Femur (tissue), 1 donor: ENCODE measurements around the gene SYPL1.
"Not testable (repeated sequence)": the region's sequence is repeated elsewhere in the genome, so short reads cannot be mapped to it uniquely, and the experiment has no call there.

ENCODE experiments used
- DNase-seq: peaks from one replicate; pipeline ENCODE4 v3.0.0-alpha.2; 2017

Gene SYPL1

DNA sequence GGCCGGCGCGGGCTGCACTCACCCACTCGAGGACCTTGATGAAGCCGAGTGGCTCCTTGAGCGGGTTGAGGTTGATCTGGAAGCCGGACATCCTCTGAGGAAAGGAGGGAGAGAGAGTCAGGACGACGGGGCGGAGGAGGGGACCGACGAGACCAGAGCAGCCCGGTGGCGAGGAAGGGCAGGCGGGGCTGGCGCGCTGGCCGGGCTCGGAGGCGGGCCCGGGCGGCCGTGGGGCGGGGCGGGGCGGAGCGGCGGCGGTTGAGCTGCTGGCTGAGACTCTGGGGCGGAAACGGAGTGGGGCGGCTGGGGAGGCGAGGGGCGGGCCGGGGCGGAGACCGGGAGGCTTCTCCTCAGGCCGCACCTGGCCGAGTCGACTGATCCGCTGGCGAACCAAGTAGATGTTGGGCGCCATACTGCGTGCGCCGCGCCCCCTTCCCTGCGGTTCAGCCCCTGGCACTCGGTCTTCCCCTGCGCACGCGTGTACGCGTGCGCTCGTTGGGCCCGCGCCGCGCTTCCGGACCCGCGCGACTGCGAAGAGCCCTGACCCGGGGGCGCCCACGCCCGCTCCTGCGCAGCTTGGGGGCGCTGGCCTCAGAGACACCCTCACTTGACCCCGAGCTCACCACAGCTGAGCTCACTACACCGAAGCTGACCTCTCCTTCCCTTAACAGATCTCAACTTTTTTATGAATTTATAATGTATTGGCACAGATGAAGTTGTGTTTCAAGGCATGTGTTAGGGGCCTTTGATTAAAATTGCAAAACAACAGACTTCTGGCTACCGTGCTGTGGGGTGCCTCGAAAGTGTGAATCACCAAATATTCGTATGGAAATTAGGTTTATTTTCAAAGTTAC lies at the start of gene SYPL1:
TSS of gene SYPL1 (minus strand) at position 195 of the 854 bp plus-strand sequence. CDS start at position 91, 104 bp downstream.
- DNase-seq = peak; percentile 96

DNA sequence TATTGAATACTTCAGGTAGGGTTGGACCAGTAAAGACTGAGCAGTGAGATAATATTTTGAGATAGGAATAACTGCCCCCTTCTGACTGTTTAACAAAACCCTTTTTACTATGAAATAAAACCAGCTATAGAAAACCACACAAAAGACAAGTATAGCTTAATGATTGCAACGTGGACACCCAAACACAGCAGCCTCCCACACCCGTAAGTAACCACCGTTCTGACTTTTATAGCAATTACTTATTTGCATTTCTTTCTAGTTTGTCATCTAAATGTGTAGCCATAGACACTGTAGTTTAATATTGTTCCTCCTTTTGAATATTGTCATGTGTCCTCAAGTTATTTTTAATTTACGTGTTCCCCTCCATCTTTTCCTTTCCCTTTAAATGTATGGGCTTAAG lies 42.9 kb upstream of the SYPL1 start:
- no peak for DNase-seq

DNA sequence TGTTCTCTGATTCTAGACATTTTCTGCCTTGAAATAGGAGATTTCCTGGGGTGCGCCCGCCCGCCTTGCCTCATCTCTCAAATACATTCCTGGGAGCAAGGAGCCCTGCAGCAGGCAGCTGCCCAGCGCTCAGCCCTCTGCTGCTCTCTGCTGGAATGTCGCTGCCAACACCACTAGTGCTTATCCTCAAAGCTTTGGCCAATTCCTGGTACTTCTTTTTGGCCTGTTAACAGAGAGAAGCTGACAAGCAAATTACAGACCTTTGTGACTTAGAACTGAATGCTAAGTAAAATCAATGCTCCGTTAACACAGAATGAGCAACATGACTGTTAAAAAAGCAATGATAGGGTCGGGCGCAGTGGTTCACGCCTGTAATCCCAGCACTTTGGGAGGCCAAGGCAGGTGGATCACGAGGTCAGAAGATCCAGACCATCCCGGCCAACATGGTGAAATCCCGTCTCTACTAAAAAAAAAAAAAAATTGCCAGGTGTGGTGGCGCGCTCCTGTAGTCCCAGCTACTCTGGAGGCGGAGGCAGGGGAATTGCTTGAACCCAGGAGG lies 41.9 kb upstream of the SYPL1 start:
- peak; percentile 89 for DNase-seq

DNA sequence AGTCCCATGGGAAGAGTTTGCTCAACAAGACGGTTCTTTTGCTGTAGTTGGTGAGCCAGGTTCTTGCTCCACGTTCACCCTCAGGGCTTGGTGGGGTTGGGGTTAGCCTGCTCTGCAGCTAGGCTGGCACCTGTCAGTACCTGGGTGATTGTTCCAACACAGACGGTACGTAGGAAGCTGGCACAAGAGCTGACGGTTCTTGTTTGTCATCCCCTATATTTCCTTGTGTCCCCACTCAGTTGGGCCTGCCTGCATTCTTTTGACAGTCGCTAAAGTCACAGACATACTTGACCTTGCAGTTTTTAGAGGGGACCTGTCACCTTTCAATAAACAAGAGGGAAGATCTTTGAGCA lies 40.2 kb upstream of the SYPL1 start:
- no peak for DNase-seq

DNA sequence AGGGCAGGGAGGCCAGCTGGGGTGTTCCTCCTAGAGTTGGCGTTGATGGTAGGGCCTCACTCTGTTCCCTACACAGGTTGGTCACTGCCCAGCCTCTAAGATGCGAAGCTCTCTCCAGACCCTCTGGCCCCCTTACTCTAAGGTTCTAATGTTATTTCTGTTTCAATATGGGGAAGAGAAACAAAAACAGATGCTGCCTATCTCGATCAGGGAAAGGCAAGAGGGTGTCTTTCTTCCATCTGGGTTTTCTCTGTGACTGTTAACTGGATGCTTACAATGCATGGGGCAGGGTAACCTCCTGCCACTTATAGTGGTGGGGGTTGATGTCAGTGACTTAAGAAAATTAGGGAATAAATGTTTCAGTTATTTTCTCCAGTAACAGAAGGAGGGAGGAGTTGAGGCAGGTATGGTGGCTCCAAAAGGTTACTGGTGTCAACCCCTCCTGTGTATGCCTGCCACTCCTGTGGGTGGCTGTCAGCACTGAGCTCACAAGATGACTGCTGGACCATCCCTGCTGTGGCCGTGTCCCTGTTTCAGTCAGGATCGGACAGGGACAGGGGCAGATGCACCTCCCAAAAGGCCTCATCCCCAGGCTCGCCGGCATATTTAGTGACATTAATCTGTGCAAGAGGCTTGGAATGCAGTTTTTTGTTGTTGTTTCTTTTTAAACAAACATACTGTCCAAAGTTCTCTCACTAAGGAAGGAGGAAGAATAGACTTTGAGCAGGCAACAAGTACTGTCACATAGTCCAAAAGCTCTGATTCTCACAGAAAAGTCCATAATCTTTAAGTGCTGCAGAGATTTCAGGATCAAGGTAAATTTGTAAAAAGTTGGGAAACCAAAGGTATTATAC lies 39.6 kb upstream of the SYPL1 start:
- DNase-seq = no peak

DNA sequence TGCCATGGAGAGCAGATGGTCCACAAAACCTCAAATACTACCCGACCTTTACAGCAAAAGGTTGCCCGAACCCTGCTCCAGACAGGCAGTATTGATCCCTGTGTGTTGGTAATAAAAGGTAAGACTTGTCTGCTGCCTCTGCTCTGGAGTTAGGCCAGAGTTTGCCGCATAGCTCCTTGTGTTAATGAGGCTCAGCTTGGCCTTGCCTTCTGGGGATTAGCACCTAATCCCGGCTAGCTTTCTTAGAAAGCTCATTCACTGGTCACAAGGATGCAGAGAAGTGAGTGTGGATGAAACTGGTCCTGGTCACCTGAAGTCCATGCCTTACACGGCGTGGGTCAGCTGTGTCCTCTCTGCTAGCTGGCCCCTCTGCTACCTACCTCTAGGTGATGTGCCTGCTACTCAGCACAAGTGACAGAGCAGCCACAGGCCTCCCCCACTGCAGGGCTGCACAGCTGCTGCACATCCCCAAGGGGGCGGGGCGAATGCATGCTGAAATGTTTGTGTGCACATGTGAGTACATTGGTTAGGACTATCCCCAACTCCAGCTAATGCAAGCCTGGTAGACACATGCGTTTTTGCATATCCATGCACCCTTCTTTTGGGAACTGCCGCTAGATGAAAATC lies 31.7 kb upstream of the SYPL1 start:
- no peak for DNase-seq

DNA sequence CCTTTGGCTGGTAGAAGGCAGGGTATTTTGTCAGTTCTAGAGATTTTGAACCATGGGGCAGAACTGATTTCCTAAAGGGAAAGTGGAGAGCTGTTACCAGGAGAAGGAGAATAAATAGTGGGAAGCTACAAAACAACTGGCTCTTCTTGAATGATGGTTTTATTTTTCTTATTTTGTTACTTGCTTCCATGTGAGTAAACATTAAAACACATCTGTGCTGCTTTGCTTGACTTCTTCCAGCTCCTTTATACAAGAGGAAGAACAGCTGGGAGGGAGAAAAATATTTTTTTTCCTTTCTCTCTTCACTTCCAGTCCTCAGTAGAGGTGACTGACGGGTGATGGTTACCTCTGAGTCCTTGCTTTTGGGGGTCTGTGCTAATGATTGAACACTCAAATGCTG lies 30.0 kb upstream of the SYPL1 start:
- no peak for DNase-seq

DNA sequence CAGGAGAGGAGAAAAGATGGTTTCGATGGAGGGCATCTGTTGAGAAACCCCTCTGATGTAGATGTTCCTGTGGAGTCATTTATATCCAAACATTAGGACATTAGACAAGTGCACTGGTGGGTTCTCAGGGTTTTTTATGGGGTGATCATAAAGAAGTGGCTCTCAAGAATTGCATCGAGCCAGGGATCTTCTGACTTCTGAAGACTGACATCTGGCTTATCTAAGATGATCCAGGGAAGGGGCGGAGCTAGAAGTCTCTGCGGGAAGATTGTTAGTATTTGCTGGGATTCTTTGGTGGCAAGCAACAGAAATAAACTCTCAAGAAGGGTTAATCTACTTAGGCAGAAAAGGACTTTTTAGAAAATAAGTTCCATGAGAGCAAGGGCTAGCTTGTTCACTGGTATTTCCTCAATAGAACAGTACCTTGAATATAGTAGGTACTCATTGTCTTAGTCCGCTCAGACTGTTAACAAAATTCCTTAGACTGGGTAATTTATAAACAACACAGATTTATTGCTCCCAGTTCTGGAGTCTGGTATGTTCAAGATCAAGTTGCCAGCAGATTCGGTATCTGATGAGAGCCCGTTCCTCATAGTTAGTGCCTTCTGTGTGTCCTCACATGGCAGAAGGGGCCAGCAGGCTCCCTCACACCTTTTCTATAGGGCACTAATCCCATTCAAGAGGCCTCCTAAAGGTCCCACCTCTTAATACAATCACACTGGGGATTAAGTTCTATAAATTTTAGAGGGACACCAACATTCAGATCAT lies 28.5 kb upstream of the SYPL1 start:
- no peak for DNase-seq

DNA sequence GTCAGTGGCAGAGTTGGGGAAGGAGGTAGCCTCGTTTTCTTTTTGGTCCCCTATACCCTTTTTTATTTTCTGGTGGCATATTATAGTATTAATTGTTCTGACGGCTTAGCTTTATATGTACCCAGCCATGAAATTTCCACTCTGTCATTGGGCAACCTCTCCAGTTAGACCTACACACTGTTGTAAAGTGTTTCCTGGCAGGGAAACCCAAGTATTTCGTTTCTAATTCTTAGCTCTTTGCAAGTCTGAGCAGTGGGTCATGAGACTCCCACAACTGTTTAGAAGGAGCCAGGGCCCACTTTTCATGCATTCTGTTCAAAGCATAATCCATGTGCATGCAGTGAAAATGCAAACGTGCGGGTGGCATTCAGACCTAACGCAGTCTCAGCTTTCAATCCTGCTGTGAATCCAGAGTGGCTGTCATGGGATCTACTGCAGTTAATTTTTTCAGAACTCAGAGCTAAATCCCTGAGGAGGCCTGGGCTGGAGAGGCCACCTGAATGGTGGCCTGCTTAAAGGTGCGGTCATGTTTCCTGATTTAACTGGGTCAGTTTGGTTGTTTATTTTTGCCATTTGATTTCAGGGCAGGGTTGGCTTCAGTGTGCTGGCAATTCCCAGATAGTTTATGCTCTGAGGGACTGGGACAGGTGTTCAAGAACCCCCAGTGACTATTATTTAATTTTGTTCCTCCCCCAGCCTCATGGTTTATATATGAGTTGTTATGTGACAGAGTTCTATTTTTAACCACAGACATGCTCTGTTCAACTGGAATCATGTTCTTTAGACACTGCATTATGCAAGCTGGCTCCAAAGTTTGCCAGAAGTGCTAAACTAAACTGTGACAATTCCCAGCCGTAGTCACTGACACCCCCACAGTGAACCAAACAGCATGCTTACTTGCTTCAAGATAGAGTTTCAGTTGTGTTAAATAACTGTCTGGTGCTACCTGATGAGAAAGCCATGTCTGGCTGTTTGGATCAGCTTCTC lies 27.4 kb upstream of the SYPL1 start:
- peak; percentile 44 for DNase-seq

DNA sequence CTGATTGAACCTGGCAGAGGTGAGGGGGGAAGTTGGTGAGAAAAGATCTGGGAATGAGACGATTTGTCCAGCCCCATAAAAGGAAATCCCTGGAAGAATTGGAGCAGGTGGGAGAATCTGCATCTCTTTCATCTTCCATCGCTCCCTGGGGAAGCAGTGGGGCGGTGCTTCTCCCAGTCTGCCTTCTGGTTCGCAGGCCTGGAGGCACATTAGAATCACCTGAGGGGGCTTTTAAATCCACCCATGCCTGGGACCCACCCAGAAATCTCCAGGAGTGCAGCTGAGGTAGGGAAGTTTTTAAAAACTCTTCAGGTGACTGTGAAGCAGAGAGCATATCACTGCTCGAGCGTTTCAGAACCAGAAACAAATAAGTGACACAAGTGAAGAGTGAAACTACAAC lies 26.7 kb upstream of the SYPL1 start:
- no peak for DNase-seq

DNA sequence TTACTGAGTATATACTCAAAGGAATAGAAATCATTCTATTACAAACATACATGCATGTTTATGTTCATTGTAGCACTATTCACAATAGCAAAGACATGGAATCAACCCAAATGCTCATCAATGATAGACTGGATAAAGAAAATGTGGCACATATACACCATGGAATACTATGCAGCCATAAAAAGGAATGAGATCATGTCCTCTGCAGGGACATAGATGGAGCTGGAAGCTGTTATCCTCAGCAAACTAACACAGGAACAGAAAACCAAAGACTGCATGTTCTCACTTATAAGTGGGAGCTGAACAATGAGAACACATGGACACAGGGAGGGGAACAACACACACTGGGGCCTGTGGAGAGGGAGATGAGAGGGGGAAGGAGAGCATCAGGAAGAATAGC lies 26.1 kb upstream of the SYPL1 start:
- not testable (repeated sequence) for DNase-seq

DNA sequence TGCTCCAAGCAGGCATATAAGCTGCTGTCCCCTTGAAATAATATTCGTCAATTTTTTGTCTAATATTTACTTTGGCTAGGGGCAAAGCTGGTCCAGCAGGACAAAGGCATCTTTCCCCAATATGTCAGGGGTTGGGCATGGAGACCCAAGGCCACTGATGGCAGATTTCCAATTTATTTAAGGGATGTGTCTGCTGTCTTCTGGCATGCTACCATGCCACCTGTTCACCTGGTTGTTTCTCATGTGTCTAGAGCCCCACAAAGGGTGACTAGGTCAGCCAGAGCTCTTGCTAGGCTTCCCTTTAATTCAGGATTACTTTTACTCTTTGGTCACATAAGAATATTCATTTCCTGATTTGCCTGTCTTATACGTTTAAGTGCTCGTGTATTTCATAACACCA lies 22.1 kb upstream of the SYPL1 start:
- DNase-seq = no peak

DNA sequence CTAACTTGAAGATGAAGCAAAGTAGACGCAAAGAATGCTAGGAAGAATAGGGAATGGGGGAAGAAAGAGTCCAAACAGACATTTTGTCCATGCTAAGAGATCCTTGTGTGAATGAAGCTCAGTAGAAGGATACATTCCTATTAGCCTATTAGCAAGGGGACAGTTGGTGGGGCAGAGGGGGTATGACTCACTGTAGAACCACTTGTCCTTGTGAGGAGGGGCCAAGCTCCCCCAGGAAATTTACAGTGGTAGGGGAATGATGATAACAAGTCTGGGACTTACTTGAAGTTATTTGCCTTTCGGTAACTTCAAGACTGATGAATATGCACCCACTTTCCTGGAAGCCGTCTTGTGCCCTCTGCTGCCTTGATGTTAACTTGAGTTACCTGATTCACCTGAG lies 17.2 kb upstream of the SYPL1 start:
- DNase-seq = no peak

DNA sequence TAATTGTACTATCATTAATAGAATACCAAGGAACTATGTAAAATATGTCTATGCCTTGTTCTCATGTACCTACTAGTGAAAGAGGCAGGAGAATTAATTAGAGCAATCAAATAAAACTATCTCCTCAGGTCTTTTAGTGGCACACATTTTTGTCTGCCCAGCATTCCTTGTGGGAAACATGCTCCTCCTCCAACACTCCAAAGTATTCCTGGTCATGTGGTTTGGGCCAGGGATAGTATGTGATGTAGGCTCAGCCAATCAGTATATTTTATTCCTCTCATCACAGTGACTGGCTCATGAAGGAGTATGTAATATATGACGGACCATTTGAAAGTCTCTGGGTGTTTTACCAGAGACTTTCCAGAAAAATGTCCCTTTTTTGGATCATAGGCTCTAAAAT lies 16.7 kb upstream of the SYPL1 start:
- DNase-seq = no peak

DNA sequence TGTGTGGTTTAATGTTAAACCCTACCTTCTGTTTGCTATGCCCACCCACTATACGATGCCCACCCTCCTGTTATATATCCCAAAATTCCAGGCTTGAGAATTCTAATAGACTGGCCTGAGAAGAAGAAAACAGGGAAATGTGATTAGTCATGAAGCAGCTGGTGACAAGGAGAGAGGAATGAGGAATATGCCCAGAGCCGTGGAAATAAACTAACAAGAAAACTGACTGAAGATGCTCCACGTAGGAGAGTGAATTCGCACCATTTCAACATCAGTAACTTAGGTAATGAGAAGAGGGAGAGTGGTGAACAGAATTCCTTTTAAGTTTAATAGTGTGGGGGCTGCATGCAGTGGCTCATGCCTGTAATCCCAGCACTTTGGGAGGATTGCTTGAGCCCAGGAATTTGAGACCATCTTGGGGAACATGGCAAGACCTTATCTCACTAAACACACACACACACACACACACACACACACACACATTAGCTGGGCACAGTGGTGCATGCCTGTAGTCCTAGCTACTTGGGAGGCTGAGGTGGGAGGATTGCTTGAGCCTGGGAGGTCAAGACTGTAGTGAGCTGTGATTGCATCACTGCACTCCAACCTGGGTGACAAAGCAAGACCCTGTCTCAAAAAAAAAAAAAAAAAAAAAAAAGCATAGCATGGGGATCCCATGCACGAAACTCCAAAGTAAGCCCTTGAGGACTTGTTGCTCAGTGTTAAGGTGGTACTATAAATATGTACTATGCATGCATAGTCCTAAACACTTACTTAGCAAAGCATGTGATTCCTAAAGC lies 16.1 kb upstream of the SYPL1 start:
- DNase-seq = no peak

DNA sequence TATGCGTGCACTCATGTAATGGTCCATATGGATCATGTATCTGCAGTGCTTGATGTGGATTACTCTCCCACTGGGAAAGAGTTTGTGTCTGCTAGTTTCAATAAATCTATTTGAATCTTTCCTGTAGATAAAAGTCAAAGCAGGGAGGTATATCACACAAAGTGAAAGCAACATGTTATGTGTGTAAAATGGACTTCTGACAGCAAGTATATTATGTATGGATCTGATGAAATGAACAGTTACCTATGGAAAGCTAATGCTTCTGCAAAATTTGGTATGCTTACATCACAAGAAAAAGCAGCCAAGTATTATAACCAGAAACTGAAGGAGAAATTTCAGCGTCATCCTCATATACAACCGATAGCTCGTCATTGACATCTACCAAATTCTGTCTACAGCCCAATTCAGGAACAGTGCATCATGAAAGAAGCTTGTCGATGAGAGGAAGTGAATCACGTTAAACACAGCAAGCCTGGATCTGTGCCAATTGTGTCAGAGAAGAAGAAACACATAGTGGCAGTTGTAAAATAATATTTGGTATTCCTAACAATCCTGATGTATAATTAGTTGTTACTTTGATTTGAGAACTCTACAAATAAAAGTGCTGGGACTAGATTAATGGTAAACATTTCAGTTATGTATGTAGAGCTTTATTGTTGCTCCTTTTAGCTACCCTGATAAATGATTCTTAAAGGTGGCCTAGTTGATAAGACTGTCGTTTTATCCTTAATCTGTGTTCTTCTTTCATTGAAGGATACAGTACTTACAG lies 14.2 kb upstream of the SYPL1 start:
- no peak for DNase-seq

DNA sequence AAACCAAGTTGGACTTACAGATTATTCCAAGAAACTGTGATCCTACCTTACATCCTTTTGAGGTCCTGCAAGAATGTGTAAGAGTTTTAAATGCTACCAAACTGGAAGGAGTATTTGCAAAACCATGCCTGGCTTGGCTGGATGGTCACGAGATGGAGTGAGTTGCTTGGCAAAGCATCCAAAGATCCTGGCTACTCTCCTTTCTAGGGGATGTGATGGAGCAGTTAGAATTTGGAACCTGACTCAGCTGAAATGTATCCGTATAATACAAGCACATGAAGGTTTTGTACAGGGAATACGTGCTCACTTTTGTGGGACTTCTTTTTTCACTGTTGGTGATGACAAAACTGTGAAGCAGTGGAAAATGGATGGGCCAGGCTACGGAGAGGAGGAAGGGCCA lies 13.3 kb upstream of the SYPL1 start:
- DNase-seq = peak; percentile 29

DNA sequence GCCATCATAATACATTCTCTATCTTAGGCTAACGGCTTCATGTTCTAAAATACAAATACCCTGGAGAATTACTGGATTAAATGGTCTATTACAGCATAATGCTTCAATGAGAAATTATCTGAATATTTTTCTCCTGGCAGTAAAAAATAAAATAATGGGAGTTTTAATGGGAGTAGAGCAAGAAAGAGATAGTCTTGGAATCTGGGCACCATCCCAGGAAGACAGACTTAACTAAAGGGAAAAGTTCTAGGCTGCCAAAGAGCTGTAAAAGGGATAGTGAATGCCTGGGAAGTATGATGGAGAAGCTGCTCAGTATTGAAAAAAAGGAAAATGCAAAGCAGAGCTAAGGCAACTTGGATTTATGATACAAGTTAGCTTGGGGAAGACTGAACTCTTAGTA lies 12.1 kb upstream of the SYPL1 start:
- DNase-seq = no peak

DNA sequence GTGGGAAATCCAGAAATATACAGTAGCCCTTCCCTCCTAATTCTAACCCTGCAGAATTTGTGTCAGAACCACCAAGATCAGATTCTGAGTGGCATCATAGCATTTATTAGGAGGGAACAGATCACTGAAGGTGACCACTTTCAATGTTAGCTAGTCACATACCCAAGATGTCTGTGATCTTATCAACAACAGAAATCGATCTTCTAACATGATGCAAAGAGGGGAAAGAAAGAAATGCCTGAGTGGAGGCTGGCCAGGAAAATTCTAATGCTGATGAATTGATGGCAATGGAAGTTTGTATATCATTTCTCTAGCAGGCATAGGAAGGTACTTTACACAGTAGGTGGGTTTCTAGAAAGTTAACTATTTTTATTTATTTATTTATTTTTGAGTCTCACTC lies 10.6 kb upstream of the SYPL1 start:
- DNase-seq = no peak
